Erythroblast (primary cell): ENCODE data around the gene TRPM6.

ENCODE experiments used
- GATA1 ChIP-seq: IDR thresholded peaks from 2 replicates; pipeline ENCODE4 v1.6.1; 2011; ENCODE audit warnings: low read depth, mild to moderate bottlenecking, control low read depth, low read length, moderate library complexity
- POLR2A ChIP-seq: IDR thresholded peaks from 2 replicates; pipeline ENCODE4 v1.6.1; 2011; ENCODE audit warnings: mild to moderate bottlenecking, low read length

GRCh38 chr9:74697535-74697934 lies 190.2 kb downstream of the TRPM6 start:
- TF ChIP-seq POLR2A (no peak), GATA1 (no peak)
